ENCODE results near the gene AHRR.

DNA sequence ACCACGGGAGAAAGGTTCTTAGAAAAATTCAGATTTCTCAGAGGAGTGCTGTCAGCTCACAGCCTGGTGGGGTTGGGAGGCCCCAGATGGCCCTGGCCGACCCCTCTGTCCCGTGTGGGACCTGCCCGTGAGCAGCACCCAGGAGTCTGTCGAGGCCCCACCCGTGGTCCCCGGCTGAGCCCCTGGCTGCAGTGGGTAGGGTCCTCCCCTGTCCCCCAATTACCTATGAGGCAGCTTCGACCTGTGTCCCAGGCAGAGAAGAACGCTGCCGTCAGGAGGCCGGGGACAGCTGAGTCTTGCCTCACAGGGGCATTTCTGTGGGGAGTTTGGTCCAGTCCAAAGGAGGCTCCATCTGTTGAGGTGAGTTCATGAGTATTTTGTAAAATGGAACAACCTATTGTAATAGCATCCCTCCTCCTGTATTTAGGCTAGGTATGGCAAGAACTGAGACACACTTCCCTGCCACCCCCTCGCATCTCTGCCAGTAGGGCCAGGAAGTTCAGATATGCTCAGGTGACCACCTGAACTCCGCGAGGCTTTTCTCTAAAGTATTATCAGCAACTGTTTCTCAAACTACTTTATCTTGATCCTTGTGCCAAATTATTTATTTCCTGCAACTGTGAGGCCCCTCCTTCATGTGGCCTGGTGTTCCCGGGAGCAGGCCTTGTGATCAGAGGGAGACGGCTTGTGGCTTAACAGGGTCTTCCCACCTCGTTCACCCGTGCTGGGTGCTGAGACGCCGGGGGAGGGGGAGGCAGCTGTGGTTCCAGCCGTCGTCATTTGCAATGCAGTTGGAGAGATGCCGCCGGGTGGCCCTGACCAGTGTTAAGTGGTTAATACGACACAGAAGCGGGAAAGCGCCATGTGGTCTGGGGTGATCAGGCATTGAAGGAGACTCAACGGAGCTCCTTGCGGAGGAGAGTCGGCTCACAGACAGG, 1.7 kb downstream of the AHRR start:
- TF ChIP-seq, protein P1, sequence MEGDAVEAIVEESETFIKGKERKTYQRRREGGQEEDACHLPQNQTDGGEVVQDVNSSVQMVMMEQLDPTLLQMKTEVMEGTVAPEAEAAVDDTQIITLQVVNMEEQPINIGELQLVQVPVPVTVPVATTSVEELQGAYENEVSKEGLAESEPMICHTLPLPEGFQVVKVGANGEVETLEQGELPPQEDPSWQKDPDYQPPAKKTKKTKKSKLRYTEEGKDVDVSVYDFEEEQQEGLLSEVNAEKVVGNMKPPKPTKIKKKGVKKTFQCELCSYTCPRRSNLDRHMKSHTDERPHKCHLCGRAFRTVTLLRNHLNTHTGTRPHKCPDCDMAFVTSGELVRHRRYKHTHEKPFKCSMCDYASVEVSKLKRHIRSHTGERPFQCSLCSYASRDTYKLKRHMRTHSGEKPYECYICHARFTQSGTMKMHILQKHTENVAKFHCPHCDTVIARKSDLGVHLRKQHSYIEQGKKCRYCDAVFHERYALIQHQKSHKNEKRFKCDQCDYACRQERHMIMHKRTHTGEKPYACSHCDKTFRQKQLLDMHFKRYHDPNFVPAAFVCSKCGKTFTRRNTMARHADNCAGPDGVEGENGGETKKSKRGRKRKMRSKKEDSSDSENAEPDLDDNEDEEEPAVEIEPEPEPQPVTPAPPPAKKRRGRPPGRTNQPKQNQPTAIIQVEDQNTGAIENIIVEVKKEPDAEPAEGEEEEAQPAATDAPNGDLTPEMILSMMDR (conservative IDR thresholded peaks at IDR 0.05; ENCODE audit: low read length): no peak
- TF ChIP-seq EZH2phosphoT487 (IDR thresholded peaks at IDR 0.05; ENCODE audit: borderline replicate concordance, low read depth, low read length): no peak

All from OCI-LY7 (cell line).